OCI-LY3 (cell line): Measurements from ENCODE around the gene FANCF.

ENCODE experiments used
- H2AFZ ChIP-seq: fragments of 200-600, 300-600 bp; shearing (Covaris generic); 2 replicates; pipeline ENCODE4 v1.6.0; 2014; ENCODE audit warnings: antibody characterized with exemption, low read depth, low read length
- H3K27ac ChIP-seq: fragments of 200-600, 300-600 bp; sonication (generic); 2 replicates; pipeline ENCODE4 v1.5.1; 2014; ENCODE audit warnings: mild to moderate bottlenecking, low read length, moderate library complexity, mixed read lengths
- H3K27me3 ChIP-seq: fragments of 200-600, 300-600 bp; sonication (generic); 2 replicates; pipeline ENCODE4 v1.6.1; 2014; ENCODE audit warnings: low read depth, low read length, mixed read lengths
- H3K36me3 ChIP-seq: fragments of 200-600, 300-600 bp; sonication (generic); replicated peaks from 2 replicates; pipeline ENCODE3; 2014; ENCODE audit warnings: low read depth, low read length, mixed read lengths
- H3K4me1 ChIP-seq: fragments of 300-600, 200-600 bp; sonication (generic); 2 replicates; pipeline ENCODE4 v1.6.1; 2014; ENCODE audit warnings: low read length, mixed read lengths
- H3K4me2 ChIP-seq: fragments of 200-600, 300-600 bp; sonication (generic); 2 replicates; pipeline ENCODE4 v1.6.1; 2014; ENCODE audit warnings: low read length, mixed read lengths
- H3K4me3 ChIP-seq: fragments of 300-600, 200-600 bp; sonication (generic); 2 replicates; pipeline ENCODE4 v1.5.1; 2014; ENCODE audit warnings: antibody characterized with exemption, mild to moderate bottlenecking, low read length, moderate library complexity
- H3K79me2 ChIP-seq: fragments of 300-600, 200-600 bp; shearing (Covaris generic); 2 replicates; pipeline ENCODE4 v1.6.1; 2014; ENCODE audit warnings: mild to moderate bottlenecking, low read length, mixed read lengths
- H3K9ac ChIP-seq: fragments of 300-600, 200-600 bp; shearing (Covaris generic); 2 replicates; pipeline ENCODE4 v1.6.0; 2014; ENCODE audit warnings: mild to moderate bottlenecking, low read length, moderate library complexity
- H3K9me3 ChIP-seq: fragments of 200-600, 300-600 bp; shearing (Covaris generic); 2 replicates; pipeline ENCODE4 v1.6.1; 2014; ENCODE audit warnings: low read length, mixed read lengths; ENCODE audit not compliant: insufficient read depth
- H4K20me1 ChIP-seq: fragments of 200-600, 300-600 bp; sonication (generic); 2 replicates; pipeline ENCODE4 v1.6.1; 2016; ENCODE audit warnings: low read length, mixed read lengths; ENCODE audit not compliant: insufficient read depth
- EZH2phosphoT487 ChIP-seq: fragments of 200-600 bp; shearing (Covaris generic); IDR thresholded peaks from 2 replicates; pipeline ENCODE4 v1.6.1; 2018; ENCODE audit warnings: antibody characterized with exemption, mixed run types, low read depth
- TF ChIP-seq, protein P1 (sequence below): fragments of 200-600, 300-600 bp; sonication (generic); IDR thresholded peaks from 2 replicates; pipeline ENCODE4 v1.5.1; 2014; ENCODE audit warnings: antibody characterized with exemption, low read length, low read depth

The FANCF gene

GRCh38 chr11:22633354-22633902 lies 7.8 kb upstream of the FANCF start:
- H3K36me3 ChIP-seq, result no peaks in the 10 kb centered on the region
- H3K9ac ChIP-seq, result no peak overlapping the region
- no peaks in the 10 kb centered on the region for H3K27me3 ChIP-seq
- no peak overlapping the region for H3K27ac ChIP-seq
- H3K4me2 ChIP-seq, result no peak overlapping the region
- TF ChIP-seq EZH2phosphoT487, result no peak
- TF ChIP-seq, protein P1, sequence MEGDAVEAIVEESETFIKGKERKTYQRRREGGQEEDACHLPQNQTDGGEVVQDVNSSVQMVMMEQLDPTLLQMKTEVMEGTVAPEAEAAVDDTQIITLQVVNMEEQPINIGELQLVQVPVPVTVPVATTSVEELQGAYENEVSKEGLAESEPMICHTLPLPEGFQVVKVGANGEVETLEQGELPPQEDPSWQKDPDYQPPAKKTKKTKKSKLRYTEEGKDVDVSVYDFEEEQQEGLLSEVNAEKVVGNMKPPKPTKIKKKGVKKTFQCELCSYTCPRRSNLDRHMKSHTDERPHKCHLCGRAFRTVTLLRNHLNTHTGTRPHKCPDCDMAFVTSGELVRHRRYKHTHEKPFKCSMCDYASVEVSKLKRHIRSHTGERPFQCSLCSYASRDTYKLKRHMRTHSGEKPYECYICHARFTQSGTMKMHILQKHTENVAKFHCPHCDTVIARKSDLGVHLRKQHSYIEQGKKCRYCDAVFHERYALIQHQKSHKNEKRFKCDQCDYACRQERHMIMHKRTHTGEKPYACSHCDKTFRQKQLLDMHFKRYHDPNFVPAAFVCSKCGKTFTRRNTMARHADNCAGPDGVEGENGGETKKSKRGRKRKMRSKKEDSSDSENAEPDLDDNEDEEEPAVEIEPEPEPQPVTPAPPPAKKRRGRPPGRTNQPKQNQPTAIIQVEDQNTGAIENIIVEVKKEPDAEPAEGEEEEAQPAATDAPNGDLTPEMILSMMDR, result no peak
- no peak overlapping the region for H2AFZ ChIP-seq
- H3K79me2 ChIP-seq, result no peaks in the 10 kb centered on the region
- H3K9me3 ChIP-seq, result no peaks in the 10 kb centered on the region
- H3K4me1 ChIP-seq, result no peaks in the 10 kb centered on the region
- H3K4me3 ChIP-seq, result no peak overlapping the region
- no peaks in the 10 kb centered on the region for H4K20me1 ChIP-seq

- Histone ChIP-seq H4K20me1 (no peaks in the 10 kb centered on the region), H3K4me1 (peaks cover 14% of the 10 kb centered on the region), H3K27me3 (no peaks in the 10 kb centered on the region), H3K27ac (no peak overlapping the region), H3K79me2 (peaks cover 20% of the 10 kb centered on the region), H3K4me2 (no peak overlapping the region), H3K9me3 (no peaks in the 10 kb centered on the region), H3K4me3 (no peak overlapping the region), H3K36me3 (peaks cover 22% of the 10 kb centered on the region), H3K9ac (no peak overlapping the region), H2AFZ (no peak overlapping the region)
- TF ChIP-seq EZH2phosphoT487, result no peak
- TF ChIP-seq, protein P1, result no peak
These were observed 1.8 kb upstream of the FANCF start for GRCh38 chr11:22627421-22627820.

GRCh38 chr11:22626573-22627239 lies 1.1 kb upstream of the FANCF start:
- H3K9ac ChIP-seq, result no peak overlapping the region
- peaks cover 14% of the 10 kb centered on the region for H3K4me1 ChIP-seq
- H2AFZ ChIP-seq, result peak overlapping the region; percentile 97; the same call in 1 of the 2 replicates
- H3K36me3 ChIP-seq, result peaks cover 27% of the 10 kb centered on the region
- H3K4me3 ChIP-seq, result peak overlapping the region; percentile 91
- H3K9me3 ChIP-seq, result no peaks in the 10 kb centered on the region
- peak overlapping the region; percentile 88 for H3K4me2 ChIP-seq
- no peak for TF ChIP-seq EZH2phosphoT487
- TF ChIP-seq, protein P1, result no peak
- H4K20me1 ChIP-seq, result no peaks in the 10 kb centered on the region
- H3K27me3 ChIP-seq, result no peaks in the 10 kb centered on the region
- peaks cover 20% of the 10 kb centered on the region for H3K79me2 ChIP-seq
- H3K27ac ChIP-seq, result peak overlapping the region; percentile 66; the same call in 1 of the 2 replicates

DNA sequence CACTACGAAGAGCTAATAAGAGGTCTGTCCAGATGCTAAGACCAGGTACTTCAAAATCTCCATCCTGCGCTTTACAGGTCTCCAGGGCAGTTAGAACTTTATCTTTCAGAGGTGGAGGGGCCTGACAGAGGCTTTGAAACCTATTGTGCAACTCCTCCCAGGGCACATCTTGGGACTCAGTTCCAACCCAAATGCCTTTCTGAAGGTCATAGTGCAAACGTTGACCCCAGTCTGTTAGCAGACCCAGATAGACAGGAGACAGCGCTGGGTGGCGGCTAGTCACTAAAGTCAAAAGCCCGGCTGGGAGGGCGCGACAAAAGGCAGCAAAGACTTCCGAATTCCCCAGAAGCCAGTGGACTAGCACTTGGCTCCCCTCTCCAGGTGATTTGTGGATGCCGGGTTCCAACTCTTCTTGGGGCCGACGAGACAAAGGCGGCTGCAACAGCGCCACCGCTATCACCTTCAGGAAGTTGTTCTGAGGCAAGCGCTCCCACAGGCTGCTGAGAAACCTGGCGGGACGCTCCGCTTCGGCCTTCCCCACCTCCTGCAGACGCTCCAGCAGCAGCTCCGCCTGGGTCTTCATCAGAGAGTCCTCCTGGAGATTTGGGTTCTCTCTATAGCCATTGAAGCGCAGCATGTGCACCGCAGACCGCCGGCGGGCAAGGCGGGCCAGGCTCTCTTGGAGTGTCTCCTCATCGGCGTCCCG lies 728 bp downstream of the FANCF start:
- Histone ChIP-seq H3K36me3 (peaks cover 43% of the 10 kb centered on the region), H3K27ac (peak overlapping the region; percentile 55), H2AFZ (peak overlapping the region; percentile 97), H3K9ac (peak overlapping the region; percentile 79), H4K20me1 (no peaks in the 10 kb centered on the region), H3K79me2 (peaks cover 20% of the 10 kb centered on the region), H3K4me1 (peaks cover 14% of the 10 kb centered on the region), H3K4me3 (peak overlapping the region; percentile 91), H3K9me3 (no peaks in the 10 kb centered on the region), H3K4me2 (peak overlapping the region; percentile 88), H3K27me3 (no peaks in the 10 kb centered on the region)
- TF ChIP-seq EZH2phosphoT487, result no peak
- TF ChIP-seq, protein P1, result peak; percentile 55
